ENCODE measurements around the gene LDLRAD3. TPM values are rescaled to one million over a fixed set of nuclear protein-coding genes. Genes with fewer than 3 reads are reported as not detected.

Gene LDLRAD3
- total RNA-seq, 4 donors from 2014 or later, result 0.37 to 43.2 (median 3.7) TPM

GRCh38 chr11:36218283-36218921 lies 274.5 kb downstream of the LDLRAD3 start:
- 81 to 100% methylated on average over 1 to 4 of the region's 4 CpGs for WGBS, 2 donors (ENCODE audit: low coverage in 1 of 2)
- Histone ChIP-seq H3K27ac (no peak overlapping the region), H3K36me3 (no peaks in the 10 kb centered on the region), H3K4me3 (no peak overlapping the region), H3K27me3 (no peaks in the 10 kb centered on the region), H3K9me3 (peaks cover 5 to 11% of the 10 kb centered on the region in 2 donors), H3K4me1 (no peaks in the 10 kb centered on the region)
- in situ Hi-C loops (cut with MboI; ENCODE audit: low pct_ligation_motif_present in 1 of 4, low pct_unique_long_range_greater_than_20kb in 1 of 4, low sequenced_read_pairs in 3 of 4), result no loop called here
- no peak for DNase-seq
- intact Hi-C loops (cut with DNase I; ENCODE audit: low total_unique reads), result no loop called here
- no peak for TF ChIP-seq EP300 (IDR thresholded peaks at IDR 0.05; ENCODE audit: low read depth)
- TF ChIP-seq POLR2AphosphoS5 (IDR thresholded peaks at IDR 0.05), result no peak
- TF ChIP-seq POLR2A (IDR thresholded peaks at IDR 0.05), result no peak
- no peak for TF ChIP-seq CTCF (IDR thresholded peaks at IDR 0.05)

- in situ Hi-C loops (cut with MboI; ENCODE audit: low pct_ligation_motif_present in 1 of 4, low pct_unique_long_range_greater_than_20kb in 1 of 4, low sequenced_read_pairs in 3 of 4), result no loop called here
- no peaks in the 10 kb centered on the region for H3K4me1 ChIP-seq
- intact Hi-C loops (cut with DNase I; ENCODE audit: low total_unique reads), result no loop called here
These were observed 276.1 kb downstream of the LDLRAD3 start for GRCh38 chr11:36219996-36220395.

GRCh38 chr11:36222831-36223635 lies 279.2 kb downstream of the LDLRAD3 start:
- Histone ChIP-seq H3K9me3 (peaks cover 5 to 11% of the 10 kb centered on the region in 2 donors), H3K27ac (no peak overlapping the region), H3K27me3 (no peaks in the 10 kb centered on the region), H3K36me3 (no peaks in the 10 kb centered on the region), H3K4me3 (no peak overlapping the region), H3K4me1 (no peaks in the 10 kb centered on the region)
- intact Hi-C loops (cut with DNase I; ENCODE audit: low total_unique reads), result no loop called here
- WGBS, 2 donors (ENCODE audit: low coverage in 1 of 2), result 57 to 67% methylated on average over 9 to 14 of the region's 14 CpGs
- no peak for TF ChIP-seq EP300 (IDR thresholded peaks at IDR 0.05; ENCODE audit: low read depth)
- in situ Hi-C loops (cut with MboI; ENCODE audit: low pct_ligation_motif_present in 1 of 4, low pct_unique_long_range_greater_than_20kb in 1 of 4, low sequenced_read_pairs in 3 of 4), result no loop called here
- DNase-seq, result no peak

More at GRCh38 chr11:36219996-36220395, 276.1 kb downstream of the LDLRAD3 start:
- peaks cover 5 to 11% of the 10 kb centered on the region in 2 donors for H3K9me3 ChIP-seq
- no peak for TF ChIP-seq EP300 (IDR thresholded peaks at IDR 0.05; ENCODE audit: low read depth)
- TF ChIP-seq POLR2A (IDR thresholded peaks at IDR 0.05), result no peak
- TF ChIP-seq POLR2AphosphoS5 (IDR thresholded peaks at IDR 0.05), result no peak
- no peak for TF ChIP-seq CTCF (IDR thresholded peaks at IDR 0.05)
- H3K27ac ChIP-seq, result no peak overlapping the region
- no peaks in the 10 kb centered on the region for H3K27me3 ChIP-seq
- no peak overlapping the region for H3K4me3 ChIP-seq
- H3K36me3 ChIP-seq, result no peaks in the 10 kb centered on the region
- DNase-seq, result no peak

- 50 to 51% methylated on average over 5 of the region's 5 CpGs for WGBS, 2 donors (ENCODE audit: low coverage in 1 of 2)
- intact Hi-C loops (cut with DNase I; ENCODE audit: low total_unique reads), result no loop called here
- Histone ChIP-seq H3K36me3 (no peaks in the 10 kb centered on the region), H3K27ac (no peak overlapping the region), H3K27me3 (no peaks in the 10 kb centered on the region), H3K4me3 (no peak overlapping the region), H3K9me3 (peaks cover 5 to 11% of the 10 kb centered on the region in 2 donors), H3K4me1 (no peaks in the 10 kb centered on the region)
- no peak for DNase-seq
- TF ChIP-seq EP300 (IDR thresholded peaks at IDR 0.05; ENCODE audit: low read depth), result no peak
- no peak for TF ChIP-seq POLR2A (IDR thresholded peaks at IDR 0.05)
- no peak for TF ChIP-seq CTCF (IDR thresholded peaks at IDR 0.05)
- no peak for TF ChIP-seq POLR2AphosphoS5 (IDR thresholded peaks at IDR 0.05)
- in situ Hi-C loops (cut with MboI; ENCODE audit: low pct_ligation_motif_present in 1 of 4, low pct_unique_long_range_greater_than_20kb in 1 of 4, low sequenced_read_pairs in 3 of 4), result no loop called here
These were observed 280.5 kb downstream of the LDLRAD3 start for GRCh38 chr11:36224209-36224882.
